Measurements from ENCODE around the gene MACROD2.

DNA sequence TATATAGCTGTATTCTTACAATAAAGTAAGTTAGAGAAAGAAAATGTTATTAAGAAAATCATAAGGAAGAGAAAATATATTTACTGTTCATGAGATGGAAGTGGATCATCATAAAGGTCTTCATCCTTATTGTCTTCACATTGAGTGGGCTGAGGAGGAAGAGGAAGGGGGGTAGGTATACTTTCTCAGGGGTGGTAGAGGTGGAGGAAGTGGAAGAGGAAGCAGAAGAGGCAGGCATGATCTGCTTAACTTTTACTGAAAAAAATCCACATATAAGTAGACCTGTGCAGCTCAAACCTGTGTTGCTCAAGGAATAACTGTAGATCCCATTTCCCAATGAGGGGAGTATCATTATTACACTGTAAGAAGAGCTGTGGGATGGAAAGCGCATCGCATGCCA is 1863.7 kb downstream of the MACROD2 start:
- TF ChIP-seq POLR2A (IDR thresholded peaks at IDR 0.05) (no peak), CTCF (IDR thresholded peaks at IDR 0.05) (no peak), EP300 (IDR thresholded peaks at IDR 0.05) (no peak)

Measured in tibial nerve (tissue), 4 donors.